Measurements from ENCODE around the gene GOLGA6L2. TPM values are rescaled to one million over a fixed set of nuclear protein-coding genes. Genes with fewer than 3 reads are reported as not detected.

GOLGA6L2 gene
- total and polyA plus RNA-seq, 2 of the 13 experiments (the other 11 are each of a cell fraction or from before 2014, with no cell fraction given), result not detected

DNA sequence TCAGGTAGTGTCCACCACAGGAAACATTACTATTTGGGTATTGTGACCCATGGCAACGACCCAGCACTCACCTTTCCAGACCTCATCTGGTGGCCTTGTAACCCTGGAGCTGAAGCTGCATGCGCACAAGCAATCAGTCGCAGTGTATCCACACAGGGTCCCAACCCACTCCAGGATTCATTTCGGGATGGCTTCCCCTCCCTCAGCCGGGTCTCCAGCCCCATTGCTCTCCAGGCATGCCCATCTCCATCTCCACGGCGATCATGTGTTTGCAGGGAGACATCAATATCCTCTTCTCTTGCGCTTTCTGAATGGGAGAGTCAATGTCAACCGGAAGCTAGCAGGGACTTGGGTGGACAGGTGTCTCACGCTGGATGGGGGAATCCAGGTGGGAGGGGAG, 35.2 kb downstream of the GOLGA6L2 start (continued):
- TF ChIP-seq, protein P1, sequence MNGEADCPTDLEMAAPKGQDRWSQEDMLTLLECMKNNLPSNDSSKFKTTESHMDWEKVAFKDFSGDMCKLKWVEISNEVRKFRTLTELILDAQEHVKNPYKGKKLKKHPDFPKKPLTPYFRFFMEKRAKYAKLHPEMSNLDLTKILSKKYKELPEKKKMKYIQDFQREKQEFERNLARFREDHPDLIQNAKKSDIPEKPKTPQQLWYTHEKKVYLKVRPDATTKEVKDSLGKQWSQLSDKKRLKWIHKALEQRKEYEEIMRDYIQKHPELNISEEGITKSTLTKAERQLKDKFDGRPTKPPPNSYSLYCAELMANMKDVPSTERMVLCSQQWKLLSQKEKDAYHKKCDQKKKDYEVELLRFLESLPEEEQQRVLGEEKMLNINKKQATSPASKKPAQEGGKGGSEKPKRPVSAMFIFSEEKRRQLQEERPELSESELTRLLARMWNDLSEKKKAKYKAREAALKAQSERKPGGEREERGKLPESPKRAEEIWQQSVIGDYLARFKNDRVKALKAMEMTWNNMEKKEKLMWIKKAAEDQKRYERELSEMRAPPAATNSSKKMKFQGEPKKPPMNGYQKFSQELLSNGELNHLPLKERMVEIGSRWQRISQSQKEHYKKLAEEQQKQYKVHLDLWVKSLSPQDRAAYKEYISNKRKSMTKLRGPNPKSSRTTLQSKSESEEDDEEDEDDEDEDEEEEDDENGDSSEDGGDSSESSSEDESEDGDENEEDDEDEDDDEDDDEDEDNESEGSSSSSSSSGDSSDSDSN (CRISPR knock-in tag; IDR thresholded peaks at IDR 0.05), result no peak
- TF ChIP-seq MTF1 (CRISPR knock-in tag; IDR thresholded peaks at IDR 0.05) (no peak), CREB1 (IDR thresholded peaks at IDR 0.05) (no peak), CREB1 (CRISPR knock-in tag; IDR thresholded peaks at IDR 0.05) (no peak), ERF (CRISPR knock-in tag; IDR thresholded peaks at IDR 0.05) (no peak), FOXC1 (CRISPR knock-in tag; IDR thresholded peaks at IDR 0.05; ENCODE audit: borderline replicate concordance) (no peak)

DNA sequence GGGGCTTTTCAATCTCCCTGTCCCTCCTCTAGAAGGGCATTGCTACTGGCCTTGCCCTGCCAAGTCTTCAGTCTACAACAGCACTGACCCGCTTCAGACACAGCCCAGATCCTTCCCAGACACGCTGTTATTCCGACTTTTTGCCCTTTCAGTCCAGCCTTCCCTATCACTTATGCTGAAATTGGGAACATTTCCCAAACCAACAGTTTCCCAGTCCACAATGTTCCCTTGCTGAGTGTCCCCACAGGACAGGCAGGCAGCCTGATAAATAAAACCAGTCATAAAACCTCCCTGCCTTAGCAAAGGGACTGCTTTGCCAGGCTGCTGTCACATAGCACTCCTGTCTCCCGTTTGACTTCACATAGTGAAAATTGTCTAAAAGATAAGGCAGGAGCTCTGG, 43.5 kb downstream of the GOLGA6L2 start:
- H4K20me1 ChIP-seq (ENCODE audit: insufficient read depth, low read length), result no peaks in the 10 kb centered on the region
- DNase-seq (ENCODE audit: low spot score) (no peak), FAIRE-seq (no peak), ATAC-seq (no peak)
- ChIA-PET POLR2A (no interaction called here), CTCF (ENCODE audit: low intra/inter-chr PET ratio, low total read pairs) (no interaction called here)
- in situ Hi-C loops (cut with HindIII; ENCODE audit: extremely low pct_ligation_motif_present, low pct_unique_long_range_greater_than_20kb) (no loop called here), intact Hi-C loops (cut with micrococcal nuclease; ENCODE audit: unreplicated experiment) (no loop called here)
- H3K9ac ChIP-seq (ENCODE audit: insufficient read depth, low read depth, low read length), result no peak overlapping the region
- H3K27me3 ChIP-seq (ENCODE audit: control insufficient read depth in 1 of 2, insufficient read depth in 2 of 2, low read length in 2 of 2), result no peaks in the 10 kb centered on the region; a peak in 1 of 5 replicates
- H3K4me2 ChIP-seq (ENCODE audit: low read depth, low read length), result no peak overlapping the region
- no peak overlapping the region for H2AFZ ChIP-seq (ENCODE audit: low read length)
- no peaks in the 10 kb centered on the region for H3K9me3 ChIP-seq (ENCODE audit: low read length)
- TF ChIP-seq TBX3 (IDR thresholded peaks at IDR 0.05; ENCODE audit: borderline replicate concordance) (no peak), MEIS2 (CRISPR knock-in tag; IDR thresholded peaks at IDR 0.05) (no peak), RCOR2 (CRISPR knock-in tag; IDR thresholded peaks at IDR 0.05) (no peak)
- TF ChIP-seq, protein P2, sequence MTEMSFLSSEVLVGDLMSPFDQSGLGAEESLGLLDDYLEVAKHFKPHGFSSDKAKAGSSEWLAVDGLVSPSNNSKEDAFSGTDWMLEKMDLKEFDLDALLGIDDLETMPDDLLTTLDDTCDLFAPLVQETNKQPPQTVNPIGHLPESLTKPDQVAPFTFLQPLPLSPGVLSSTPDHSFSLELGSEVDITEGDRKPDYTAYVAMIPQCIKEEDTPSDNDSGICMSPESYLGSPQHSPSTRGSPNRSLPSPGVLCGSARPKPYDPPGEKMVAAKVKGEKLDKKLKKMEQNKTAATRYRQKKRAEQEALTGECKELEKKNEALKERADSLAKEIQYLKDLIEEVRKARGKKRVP (CRISPR knock-in tag; IDR thresholded peaks at IDR 0.05), result no peak
- TF ChIP-seq, protein P3, sequence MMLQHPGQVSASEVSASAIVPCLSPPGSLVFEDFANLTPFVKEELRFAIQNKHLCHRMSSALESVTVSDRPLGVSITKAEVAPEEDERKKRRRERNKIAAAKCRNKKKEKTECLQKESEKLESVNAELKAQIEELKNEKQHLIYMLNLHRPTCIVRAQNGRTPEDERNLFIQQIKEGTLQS (CRISPR knock-in tag; IDR thresholded peaks at IDR 0.05), result no peak
- BruUV-seq (replicated peaks), result no TSS peak
- 27% methylated on average over 4 of the region's 4 CpGs for WGBS (ENCODE audit: low lambda C conversion rate)
- no peaks in the 10 kb centered on the region for H3K4me1 ChIP-seq (ENCODE audit: insufficient read depth, low read length)
- no peaks in the 10 kb centered on the region for H3K36me3 ChIP-seq (replicated peaks in 1 of 2; ENCODE audit: control insufficient read depth in 1 of 2, insufficient read depth in 2 of 2, low read length in 2 of 2)
- no peak overlapping the region for H3K27ac ChIP-seq (ENCODE audit: extremely low read length, insufficient read depth, low read length)
- no peaks in the 10 kb centered on the region for H3K79me2 ChIP-seq (ENCODE audit: insufficient read depth, low read length)
- no peak overlapping the region for H3K4me3 ChIP-seq (replicated peaks in 1 of 3; ENCODE audit: insufficient read depth in 1 of 3, low read depth in 2 of 3, low read length in 3 of 3)

All from HepG2 (cell line).